ENCODE results near the gene SLCO3A1. TPM values are rescaled to one million over a fixed set of nuclear protein-coding genes. Genes with fewer than 3 reads are reported as not detected.
"Not testable (repeated sequence)": the region's sequence is repeated elsewhere in the genome, so short reads cannot be mapped to it uniquely, and the experiment has no call there.

Gene SLCO3A1
- total RNA-seq, 1 experiment from 2014 or later = 9.1 TPM

GRCh38 chr15:92205255-92205739, 351.8 kb downstream of the SLCO3A1 start:
- POLR2A ChIA-PET = no interaction called here
- peak; percentile 84 for ATAC-seq
- no peaks in the 10 kb centered on the region; the same call in 1 of the 2 replicates for H3K27me3 Mint-ChIP-seq (ENCODE audit: low read depth)
- CTCF ChIA-PET = interaction anchor here (0.9 to 1.7 kb wide), 9 partner anchors 17 to 114 kb away, joined by 3 to 11 read pairs (median 4); no protein-coding TSS in a partner anchor
- DNase-seq (ENCODE audit: low spot score) = peak; percentile 41
- H3K4me1 Mint-ChIP-seq = peaks cover 47% of the 10 kb centered on the region
- TF ChIP-seq ZNF263 (CRISPR knock-in tag; IDR thresholded peaks at IDR 0.05; ENCODE audit: low read depth) = peak; percentile 72; the same call in 1 of the 2 replicates
- no peak for TF ChIP-seq TCF7 (CRISPR knock-in tag; IDR thresholded peaks at IDR 0.05; ENCODE audit: low read depth)
- peaks cover 15% of the 10 kb centered on the region for H3K36me3 Mint-ChIP-seq
- H3K27ac Mint-ChIP-seq = 0 out of 2 replicates have a peak overlapping the region, but pooled peaks have one; percentile 15
- H3K9me3 Mint-ChIP-seq = peaks cover 51% of the 10 kb centered on the region
- no peak overlapping the region for H3K4me3 Mint-ChIP-seq

GRCh38 chr15:92207601-92208000, 354.1 kb downstream of the SLCO3A1 start:
- H3K36me3 Mint-ChIP-seq = peaks cover 17% of the 10 kb centered on the region
- peaks cover 47% of the 10 kb centered on the region for H3K9me3 Mint-ChIP-seq
- H3K27ac Mint-ChIP-seq; ATAC-seq; DNase-seq (ENCODE audit: low spot score); POLR2A ChIA-PET; H3K27me3 Mint-ChIP-seq (ENCODE audit: low read depth); CTCF ChIA-PET; H3K4me3 Mint-ChIP-seq: not testable (repeated sequence)
- peaks cover 38% of the 10 kb centered on the region for H3K4me1 Mint-ChIP-seq
